Naive B cell (primary cell): ENCODE results near the gene FBXL4. TPM values are rescaled to one million over a fixed set of nuclear protein-coding genes. Genes with fewer than 3 reads are reported as not detected.

Source experiments
- ATAC-seq, 2 donors: fragments of 150-1000 bp; cut with Tn5 transposase; 2 replicates each; pipeline ENCODE4 v1.10.0; 2021; ENCODE audit warnings: low read depth in 2 of 2, mild to moderate bottlenecking in 2 of 2, moderate library complexity in 2 of 2
- DNase-seq: peaks from one replicate; pipeline ENCODE4 v3.0.0; 2022
- H3K27ac Mint-ChIP-seq, 6 donors: one replicate each; pipeline ENCODE4 v1.8.0; 2020 to 2022; ENCODE audit warnings: mild to moderate bottlenecking in 6 of 6, mixed read lengths in 6 of 6, moderate library complexity in 5 of 6, inconsistent platforms in 2 of 6
- H3K27me3 Mint-ChIP-seq, 3 donors: one replicate each; pipeline ENCODE4 v1.8.0; 2021 to 2022; ENCODE audit warnings: mixed read lengths in 3 of 3, mild to moderate bottlenecking in 1 of 3
- H3K36me3 Mint-ChIP-seq, 2 donors: one replicate each; pipeline ENCODE4 v1.8.0; 2020 to 2022; ENCODE audit warnings: mixed read lengths in 2 of 2, inconsistent platforms in 1 of 2, mild to moderate bottlenecking in 1 of 2
- H3K4me1 Mint-ChIP-seq, 3 donors: one replicate each; pipeline ENCODE4 v1.8.0; 2020 to 2022; ENCODE audit warnings: mixed read lengths in 3 of 3, inconsistent platforms in 1 of 3, mild to moderate bottlenecking in 1 of 3, moderate library complexity in 1 of 3
- H3K4me3 Mint-ChIP-seq, 8 donors: one replicate each; pipeline ENCODE4 v1.8.0; 2020 to 2022; ENCODE audit warnings: mild to moderate bottlenecking in 8 of 8, mixed read lengths in 8 of 8, moderate library complexity in 8 of 8, inconsistent platforms in 2 of 8
- H3K9me3 Mint-ChIP-seq, 7 donors: one replicate each; pipeline ENCODE4 v1.8.0; 2020 to 2022; ENCODE audit warnings: mixed read lengths in 7 of 7, mild to moderate bottlenecking in 5 of 7, inconsistent platforms in 2 of 7, moderate library complexity in 1 of 7
- polyA plus RNA-seq, 6 donors: library from polyadenylated mRNA; unstranded; fragments of 300-500 nt; fragmentation: Illumina TruSeq; gene quantifications; one replicate each; pipeline ENCODE4 v1.2.3, GENCODE V29; 2021; ENCODE audit warnings: low read depth in 6 of 6

FBXL4 gene
- polyA plus RNA-seq, 6 donors from 2014 or later, result 13.2 to 23.2 (median 18.5) TPM

DNA sequence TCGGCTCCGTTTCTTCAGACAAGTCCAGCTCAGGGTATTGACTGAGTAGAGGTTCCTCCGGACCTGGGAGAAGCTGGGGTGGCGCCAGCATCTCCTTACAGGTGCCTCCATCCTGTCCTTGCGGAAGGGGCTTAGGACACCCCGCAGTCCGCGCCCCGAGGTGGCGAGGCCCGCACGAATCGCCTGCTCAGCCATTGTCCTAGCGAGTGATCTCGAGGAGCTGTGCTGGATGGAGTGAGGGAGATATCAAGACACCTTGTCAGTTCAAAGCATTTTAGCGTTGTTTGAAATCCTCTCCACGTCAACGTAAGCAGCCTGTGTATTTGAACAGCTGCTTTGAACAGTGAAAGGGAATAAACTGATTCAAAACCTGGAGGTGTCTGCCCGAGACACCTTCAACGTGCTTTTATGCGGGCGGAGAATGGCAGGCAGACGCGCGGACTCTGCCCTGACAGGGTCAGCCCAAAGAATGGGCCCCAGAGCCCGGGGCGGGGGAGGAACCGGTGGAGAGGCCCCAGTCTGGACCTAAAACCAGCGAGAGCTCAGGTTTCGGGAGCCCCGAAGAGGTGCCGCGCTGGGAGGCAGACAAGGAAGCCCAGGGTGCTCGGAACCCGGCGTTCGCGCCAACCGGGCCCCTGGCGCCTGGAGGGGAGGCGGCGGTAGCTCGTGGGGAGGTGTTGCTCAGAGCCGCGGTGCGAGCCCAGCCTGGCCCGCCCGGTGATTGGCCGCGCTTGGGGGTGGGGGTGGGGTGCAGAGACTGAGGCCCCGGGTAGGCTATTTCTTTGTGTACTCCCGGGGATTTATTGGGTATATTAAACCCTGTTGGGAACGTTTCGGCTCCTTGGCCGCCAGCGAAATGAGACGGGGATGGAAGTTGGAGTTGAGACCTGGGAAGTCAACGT lies 116.4 kb downstream of the FBXL4 start:
- peaks cover 55 to 65% (median 56%) of the 10 kb centered on the region in 3 donors for H3K4me1 Mint-ChIP-seq

GRCh38 chr6:98830146-98830545 lies 117.6 kb downstream of the FBXL4 start:
- peak overlapping the region in 4 of 8 donors; percentile 15 to 61 (median 28) for H3K4me3 Mint-ChIP-seq
- peaks cover 50 to 58% (median 50%) of the 10 kb centered on the region in 3 donors for H3K4me1 Mint-ChIP-seq
- peaks cover 79 to 94% (median 92%) of the 10 kb centered on the region in 3 donors for H3K27me3 Mint-ChIP-seq

More for the DNA sequence above, 116.4 kb downstream of the FBXL4 start:
- Mint-ChIP-seq H3K27ac (peak overlapping the region in 3 of 6 donors; percentile 35 to 76 (median 74)), H3K9me3 (peaks cover 0 to 14% (median 1%) of the 10 kb centered on the region in 7 donors), H3K4me3 (peak overlapping the region; percentile 61 to 92 (median 82)), H3K27me3 (peaks cover 76 to 92% (median 91%) of the 10 kb centered on the region in 3 donors), H3K36me3 (peaks cover 0 to 16% of the 10 kb centered on the region in 2 donors)
- no peak for DNase-seq
- no peak for ATAC-seq

GRCh38 chr6:98828941-98829411 lies 118.8 kb downstream of the FBXL4 start:
- peak overlapping the region in 6 of 8 donors; percentile 14 to 81 (median 48) for H3K4me3 Mint-ChIP-seq
- H3K9me3 Mint-ChIP-seq, result peaks cover 0 to 17% (median 3%) of the 10 kb centered on the region in 7 donors
- DNase-seq (no peak), ATAC-seq (no peak)
- H3K27me3 Mint-ChIP-seq, result peaks cover 83 to 98% (median 97%) of the 10 kb centered on the region in 3 donors
- peaks cover 50 to 64% (median 51%) of the 10 kb centered on the region in 3 donors for H3K4me1 Mint-ChIP-seq
- H3K36me3 Mint-ChIP-seq, result peaks cover 0 to 16% of the 10 kb centered on the region in 2 donors
- peak overlapping the region in 1 of 6 donors; percentile 52 for H3K27ac Mint-ChIP-seq

More at GRCh38 chr6:98830146-98830545, 117.6 kb downstream of the FBXL4 start:
- ATAC-seq (no peak), DNase-seq (no peak)
- Mint-ChIP-seq H3K27ac (no peak overlapping the region), H3K36me3 (peaks cover 0 to 10% of the 10 kb centered on the region in 2 donors), H3K9me3 (peaks cover 0 to 17% (median 3%) of the 10 kb centered on the region in 7 donors)

DNA sequence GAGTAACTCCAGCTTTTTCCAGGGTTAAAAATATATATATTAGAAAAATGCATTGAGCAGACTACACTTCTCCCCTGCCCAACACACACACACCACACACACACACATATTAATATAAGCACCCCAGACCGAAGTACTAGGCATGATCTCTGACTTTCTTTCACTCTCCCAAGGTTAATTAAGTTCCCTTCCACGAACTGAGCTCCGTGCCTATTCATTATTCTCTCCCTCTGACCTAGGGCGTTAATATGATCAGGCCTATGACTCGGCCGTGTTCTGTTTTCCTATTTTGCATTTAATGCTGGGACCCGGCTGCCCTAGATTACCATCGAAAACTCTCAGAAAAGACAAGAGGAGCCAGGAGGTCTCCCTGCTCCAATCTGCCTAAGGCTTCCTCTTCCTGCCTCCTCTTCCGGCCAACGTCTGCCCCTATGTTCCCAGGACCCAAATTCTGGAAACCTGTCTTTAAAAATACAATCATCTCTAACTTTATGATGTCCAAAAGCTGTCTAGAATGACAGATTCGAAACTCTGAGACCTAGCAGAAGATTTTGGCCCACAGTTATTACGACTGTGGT lies 119.4 kb downstream of the FBXL4 start:
- ATAC-seq (no peak), DNase-seq (no peak)
- peaks cover 0 to 17% (median 3%) of the 10 kb centered on the region in 7 donors for H3K9me3 Mint-ChIP-seq
- peaks cover 0 to 16% of the 10 kb centered on the region in 2 donors for H3K36me3 Mint-ChIP-seq
- peak overlapping the region in 1 of 6 donors; percentile 64 for H3K27ac Mint-ChIP-seq
- H3K27me3 Mint-ChIP-seq, result peaks cover 83 to 98% (median 97%) of the 10 kb centered on the region in 3 donors
- peaks cover 46 to 63% (median 47%) of the 10 kb centered on the region in 3 donors for H3K4me1 Mint-ChIP-seq
- peak overlapping the region in 2 of 8 donors; percentile 27 to 42 for H3K4me3 Mint-ChIP-seq

DNA sequence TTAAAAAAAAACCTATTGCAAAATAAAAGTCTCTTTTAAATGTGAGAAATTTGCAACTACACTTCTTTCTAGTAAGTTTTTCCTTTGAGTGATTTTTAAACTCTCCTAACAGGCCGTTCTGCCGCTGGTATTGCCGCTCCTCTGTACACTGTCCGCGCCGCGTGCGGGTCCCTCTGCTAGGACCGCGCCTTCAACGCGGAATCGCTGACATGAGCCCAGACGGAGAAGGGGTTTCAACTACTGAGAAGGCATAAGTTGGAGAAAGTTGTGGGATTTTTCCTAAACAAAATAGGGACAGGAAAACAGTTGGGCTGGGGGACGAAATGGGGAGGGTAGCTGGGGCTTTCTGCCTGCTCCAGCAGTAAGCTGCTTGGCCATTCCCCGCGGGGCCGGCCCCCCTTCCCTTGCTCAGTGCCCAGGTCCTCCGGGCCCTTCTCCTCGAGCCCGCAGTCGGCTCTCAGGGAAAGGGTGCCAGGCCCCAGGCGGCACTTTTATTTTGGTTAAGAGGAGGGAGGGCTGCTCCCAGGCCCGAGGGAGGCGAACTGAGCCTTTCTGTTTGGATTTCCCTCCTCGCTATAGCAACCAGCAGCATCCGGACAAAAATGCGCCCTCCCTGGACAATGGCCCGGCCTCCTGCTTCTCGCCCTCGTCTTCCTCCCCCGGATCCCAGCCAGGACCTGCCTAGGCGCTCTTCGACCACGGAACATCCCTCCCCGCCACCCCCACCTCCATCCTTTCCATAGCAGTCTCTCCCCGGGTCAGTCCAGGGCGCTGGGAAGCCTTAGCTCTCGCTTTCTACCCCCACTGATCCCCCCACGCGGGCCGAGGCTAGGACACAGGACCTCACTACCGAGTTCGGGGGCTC lies 120.2 kb downstream of the FBXL4 start:
- H3K27me3 Mint-ChIP-seq, result peaks cover 82 to 98% (median 94%) of the 10 kb centered on the region in 3 donors
- peak overlapping the region in 3 of 6 donors; percentile 32 to 92 (median 80) for H3K27ac Mint-ChIP-seq
- DNase-seq, result no peak
- peak overlapping the region in 1 of 8 donors; percentile 43 for H3K4me3 Mint-ChIP-seq
- no peak for ATAC-seq
- H3K4me1 Mint-ChIP-seq, result peaks cover 40 to 55% (median 40%) of the 10 kb centered on the region in 3 donors
- H3K36me3 Mint-ChIP-seq, result peaks cover 0 to 16% of the 10 kb centered on the region in 2 donors
- peaks cover 0 to 17% (median 3%) of the 10 kb centered on the region in 7 donors for H3K9me3 Mint-ChIP-seq

DNA sequence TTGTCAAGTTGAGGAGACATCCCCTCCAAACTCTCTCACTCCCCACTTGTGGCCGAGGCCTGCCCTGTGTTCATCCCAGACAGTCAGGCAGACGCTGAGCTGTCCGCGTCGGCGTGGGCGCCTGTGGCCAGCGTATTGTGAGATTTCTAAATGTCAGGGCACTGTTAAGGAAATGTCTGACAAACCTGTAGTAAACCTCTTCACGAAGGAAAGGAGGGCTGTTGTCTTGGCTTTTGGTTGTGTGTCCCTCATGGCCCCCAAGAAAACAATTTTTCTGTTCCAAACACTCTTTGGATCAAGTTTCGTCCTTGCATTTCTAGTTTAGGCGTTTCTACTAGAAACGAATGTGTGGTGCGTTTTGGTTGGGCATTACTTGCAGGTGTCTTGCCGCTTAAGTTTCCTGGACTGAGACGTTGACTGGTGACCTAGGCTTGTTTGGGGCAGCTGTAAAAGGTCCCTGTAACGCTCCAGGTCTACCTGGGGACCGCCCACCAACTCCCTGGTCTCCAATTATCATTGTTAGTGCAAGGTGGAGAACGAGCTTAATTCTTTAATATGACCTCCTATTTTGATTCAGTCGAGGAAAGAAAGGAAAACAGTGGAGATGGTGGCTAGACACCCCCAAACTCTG lies 122.0 kb downstream of the FBXL4 start:
- Mint-ChIP-seq H3K4me3 (peak overlapping the region in 2 of 8 donors; percentile 3 to 4), H3K36me3 (peaks cover 0 to 16% of the 10 kb centered on the region in 2 donors), H3K27me3 (peaks cover 82 to 97% (median 95%) of the 10 kb centered on the region in 3 donors), H3K9me3 (peaks cover 0 to 14% (median 3%) of the 10 kb centered on the region in 7 donors), H3K27ac (peak overlapping the region in 1 of 6 donors; percentile 51), H3K4me1 (peaks cover 25 to 38% (median 28%) of the 10 kb centered on the region in 3 donors)
- no peak for DNase-seq
- no peak for ATAC-seq

DNA sequence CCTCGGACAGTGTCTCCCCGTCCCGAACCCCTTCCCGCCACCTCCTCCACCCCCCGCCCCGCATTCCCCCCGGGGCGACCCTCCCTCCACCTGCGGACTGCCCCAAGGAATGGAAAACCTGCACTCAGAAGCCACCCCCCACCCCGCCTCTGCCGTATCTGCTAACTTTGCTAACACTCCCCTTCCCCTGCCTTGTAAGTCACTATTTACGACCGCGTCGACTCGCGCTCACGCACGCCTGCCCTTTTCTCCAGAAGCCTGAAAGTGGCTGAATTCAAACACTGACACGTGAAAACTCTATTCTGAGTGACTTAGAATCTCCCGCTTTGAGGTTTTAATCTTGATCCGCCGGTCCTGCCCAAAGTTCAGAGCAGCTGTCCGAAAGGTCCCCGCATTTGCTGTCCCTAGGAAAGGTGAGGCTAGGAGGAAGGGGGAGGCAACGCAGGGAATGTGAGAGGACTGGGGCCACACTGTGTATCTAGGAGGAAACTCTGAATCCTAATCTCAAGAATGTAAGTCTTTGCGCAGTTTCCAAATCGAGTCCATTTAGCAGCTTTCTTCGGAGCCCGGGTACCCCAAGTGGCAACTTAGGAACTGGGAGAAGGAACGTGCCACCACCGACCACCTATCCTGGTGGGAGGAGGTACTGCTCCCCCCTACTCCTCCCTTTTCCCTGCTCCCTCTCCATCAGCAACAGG lies 122.7 kb downstream of the FBXL4 start:
- peaks cover 79 to 94% (median 92%) of the 10 kb centered on the region in 3 donors for H3K27me3 Mint-ChIP-seq
- H3K4me3 Mint-ChIP-seq, result peak overlapping the region in 5 of 8 donors; percentile 3 to 57 (median 10)
- peaks cover 0 to 16% of the 10 kb centered on the region in 2 donors for H3K36me3 Mint-ChIP-seq
- ATAC-seq, result no peak
- H3K4me1 Mint-ChIP-seq, result peaks cover 23 to 38% (median 27%) of the 10 kb centered on the region in 3 donors
- H3K27ac Mint-ChIP-seq, result peak overlapping the region in 2 of 6 donors; percentile 31 to 40
- no peak for DNase-seq
- H3K9me3 Mint-ChIP-seq, result peaks cover 0 to 14% (median 1%) of the 10 kb centered on the region in 7 donors

- Mint-ChIP-seq H3K27me3 (peaks cover 80 to 94% (median 91%) of the 10 kb centered on the region in 3 donors), H3K4me3 (peak overlapping the region; percentile 1 to 75 (median 61)), H3K36me3 (peaks cover 0 to 16% of the 10 kb centered on the region in 2 donors), H3K4me1 (peaks cover 23 to 36% (median 27%) of the 10 kb centered on the region in 3 donors), H3K27ac (peak overlapping the region in 3 of 6 donors; percentile 59 to 79 (median 78)), H3K9me3 (peaks cover 0 to 13% (median 1%) of the 10 kb centered on the region in 7 donors)
- ATAC-seq (no peak), DNase-seq (no peak)
These were observed 123.4 kb downstream of the FBXL4 start for GRCh38 chr6:98824162-98824901.

- DNase-seq (no peak), ATAC-seq (no peak)
- Mint-ChIP-seq H3K9me3 (peaks cover 0 to 10% (median 1%) of the 10 kb centered on the region in 7 donors), H3K27ac (peak overlapping the region in 3 of 6 donors; percentile 7 to 78 (median 59)), H3K36me3 (peaks cover 0 to 14% of the 10 kb centered on the region in 2 donors), H3K27me3 (peaks cover 82 to 94% (median 91%) of the 10 kb centered on the region in 3 donors), H3K4me3 (peak overlapping the region; percentile 1 to 72 (median 53)), H3K4me1 (peaks cover 18 to 29% (median 22%) of the 10 kb centered on the region in 3 donors)
These were observed 124.2 kb downstream of the FBXL4 start for GRCh38 chr6:98823428-98824161.

- H3K27ac Mint-ChIP-seq, result no peak overlapping the region
- ATAC-seq, result no peak
- no peak for DNase-seq
- H3K36me3 Mint-ChIP-seq, result peaks cover 0 to 9% of the 10 kb centered on the region in 2 donors
- H3K9me3 Mint-ChIP-seq, result peaks cover 0 to 13% (median 6%) of the 10 kb centered on the region in 7 donors
- H3K4me1 Mint-ChIP-seq, result peaks cover 9 to 15% (median 11%) of the 10 kb centered on the region in 3 donors
- H3K4me3 Mint-ChIP-seq, result no peak overlapping the region
- H3K27me3 Mint-ChIP-seq, result peaks cover 78 to 89% (median 88%) of the 10 kb centered on the region in 3 donors
These were observed 125.9 kb downstream of the FBXL4 start for GRCh38 chr6:98821756-98822405.
